ENCODE results near the gene CHCHD4.
"Not testable (repeated sequence)": the region's sequence is repeated elsewhere in the genome, so short reads cannot be mapped to it uniquely, and the experiment has no call there.

CHCHD4 gene

GRCh38 chr3:14119651-14120050 lies 5.0 kb downstream of the CHCHD4 start:
- H3K4me3 Mint-ChIP-seq, result no peak overlapping the region

GRCh38 chr3:14118400-14119381 lies 6.0 kb downstream of the CHCHD4 start:
- H3K27ac Mint-ChIP-seq, result peak overlapping the region; percentile 70
- peaks cover 4% of the 10 kb centered on the region for H3K27me3 Mint-ChIP-seq (ENCODE audit: low read depth, poor library complexity)
- H3K9me3 Mint-ChIP-seq, result no peaks in the 10 kb centered on the region
- peaks cover 16% of the 10 kb centered on the region for H3K4me1 Mint-ChIP-seq
- peaks cover 29% of the 10 kb centered on the region for H3K36me3 Mint-ChIP-seq (ENCODE audit: low read depth)
- DNase-seq, result no peak
- no peak for TF ChIP-seq CTCF (IDR thresholded peaks at IDR 0.05)
- H3K4me3 Mint-ChIP-seq, result no peak overlapping the region

More at GRCh38 chr3:14119651-14120050, 5.0 kb downstream of the CHCHD4 start:
- H3K27ac Mint-ChIP-seq, result no peak overlapping the region
- peaks cover 29% of the 10 kb centered on the region for H3K36me3 Mint-ChIP-seq (ENCODE audit: low read depth)
- no peak for TF ChIP-seq CTCF (IDR thresholded peaks at IDR 0.05)
- H3K9me3 Mint-ChIP-seq, result no peaks in the 10 kb centered on the region
- peaks cover 4% of the 10 kb centered on the region for H3K27me3 Mint-ChIP-seq (ENCODE audit: low read depth, poor library complexity)
- H3K4me1 Mint-ChIP-seq, result peaks cover 21% of the 10 kb centered on the region
- no peak for DNase-seq

GRCh38 chr3:14117468-14118399 lies 6.9 kb downstream of the CHCHD4 start:
- Mint-ChIP-seq H3K27me3 (ENCODE audit: low read depth, poor library complexity) (peaks cover 4% of the 10 kb centered on the region), H3K9me3 (no peaks in the 10 kb centered on the region), H3K36me3 (ENCODE audit: low read depth) (peaks cover 34% of the 10 kb centered on the region), H3K27ac (peak overlapping the region; percentile 70), H3K4me3 (no peak overlapping the region), H3K4me1 (peaks cover 7% of the 10 kb centered on the region)
- no peak for DNase-seq
- TF ChIP-seq CTCF (IDR thresholded peaks at IDR 0.05), result no peak

GRCh38 chr3:14113965-14114635 lies 10.6 kb downstream of the CHCHD4 start:
- Mint-ChIP-seq H3K36me3 (ENCODE audit: low read depth) (peaks cover 17% of the 10 kb centered on the region), H3K27ac (no peak overlapping the region), H3K4me1 (no peaks in the 10 kb centered on the region), H3K9me3 (no peaks in the 10 kb centered on the region), H3K27me3 (ENCODE audit: low read depth, poor library complexity) (no peaks in the 10 kb centered on the region), H3K4me3 (no peak overlapping the region)
- no peak for TF ChIP-seq CTCF (IDR thresholded peaks at IDR 0.05)
- DNase-seq, result no peak

- no peaks in the 10 kb centered on the region for H3K9me3 Mint-ChIP-seq
- H3K27ac Mint-ChIP-seq, result no peak overlapping the region
- H3K4me3 Mint-ChIP-seq, result no peak overlapping the region
- TF ChIP-seq CTCF (IDR thresholded peaks at IDR 0.05), result no peak
- H3K27me3 Mint-ChIP-seq (ENCODE audit: low read depth, poor library complexity), result peaks cover 8% of the 10 kb centered on the region
- peaks cover 17% of the 10 kb centered on the region for H3K36me3 Mint-ChIP-seq (ENCODE audit: low read depth)
- DNase-seq, result no peak
- H3K4me1 Mint-ChIP-seq, result no peaks in the 10 kb centered on the region
Measured at GRCh38 chr3:14110699-14111098, 14.0 kb downstream of the CHCHD4 start.

GRCh38 chr3:14109821-14110220 lies 14.8 kb downstream of the CHCHD4 start:
- peaks cover 17% of the 10 kb centered on the region for H3K36me3 Mint-ChIP-seq (ENCODE audit: low read depth)
- H3K4me3 Mint-ChIP-seq, H3K27ac Mint-ChIP-seq, H3K9me3 Mint-ChIP-seq, H3K4me1 Mint-ChIP-seq, DNase-seq: not testable (repeated sequence)
- peaks cover 15% of the 10 kb centered on the region for H3K27me3 Mint-ChIP-seq (ENCODE audit: low read depth, poor library complexity)
